H9 (cell line): ENCODE data around the gene ZNF17. TPM values are rescaled to one million over a fixed set of nuclear protein-coding genes. Genes with fewer than 3 reads are reported as not detected.
"Not testable (repeated sequence)": the region's sequence is repeated elsewhere in the genome, so short reads cannot be mapped to it uniquely, and the experiment has no call there.

Experiments used
- DNase-seq: peaks from one replicate; pipeline ENCODE4 v3.0.0-alpha.2; 2017
- H2AFZ ChIP-seq: one replicate; pipeline ENCODE4 v1.6.1; 2013; ENCODE audit warnings: mild to moderate bottlenecking, low read length, control low read depth, moderate library complexity
- H2AK5ac ChIP-seq: 2 replicates; pipeline ENCODE4 v1.6.1; 2013; ENCODE audit warnings: low read length, control low read depth, mixed read lengths; ENCODE audit not compliant: insufficient read length
- H2BK120ac ChIP-seq: one replicate; pipeline ENCODE4 v1.6.1; 2013; ENCODE audit warnings: low read depth, mild to moderate bottlenecking, low read length, control low read depth, inconsistent platforms; ENCODE audit not compliant: poor library complexity, severe bottlenecking
- H2BK12ac ChIP-seq: 2 replicates; pipeline ENCODE4 v1.6.1; 2013; ENCODE audit warnings: low read length, control low read depth, mixed read lengths, low read depth; ENCODE audit not compliant: insufficient read length
- H2BK15ac ChIP-seq: 2 replicates; pipeline ENCODE4 v1.6.1; 2013; ENCODE audit warnings: low read depth, low read length, control low read depth
- H2BK20ac ChIP-seq: one replicate; pipeline ENCODE4 v1.6.1; 2013; ENCODE audit warnings: low read depth, mild to moderate bottlenecking, low read length, control low read depth, inconsistent platforms; ENCODE audit not compliant: poor library complexity, severe bottlenecking
- H2BK5ac ChIP-seq: 2 replicates; pipeline ENCODE4 v1.6.1; 2013; ENCODE audit warnings: low read length, control low read depth, mixed read lengths; ENCODE audit not compliant: insufficient read length
- H3K14ac ChIP-seq: 2 replicates; pipeline ENCODE4 v1.6.1; 2013; ENCODE audit warnings: low read length, control low read depth; ENCODE audit not compliant: insufficient read depth
- H3K18ac ChIP-seq: 2 replicates; pipeline ENCODE4 v1.6.1; 2013; ENCODE audit warnings: low read depth, mild to moderate bottlenecking, mixed read lengths, low read length, control low read depth; ENCODE audit not compliant: insufficient read length
- H3K23ac ChIP-seq: 2 replicates; pipeline ENCODE4 v1.6.1; 2013; ENCODE audit warnings: low read length, control low read depth, mixed read lengths, low read depth; ENCODE audit not compliant: insufficient read length
- H3K23me2 ChIP-seq: 2 replicates; pipeline ENCODE4 v1.6.1; 2013; ENCODE audit warnings: low read depth, mild to moderate bottlenecking, mixed read lengths, low read length, control low read depth; ENCODE audit not compliant: insufficient read length, poor library complexity, severe bottlenecking
- H3K27ac ChIP-seq: 2 replicates; pipeline ENCODE4 v1.5.1; 2013; ENCODE audit warnings: low read length, control low read depth, mixed read lengths, low read depth; ENCODE audit not compliant: insufficient read length
- H3K27me3 ChIP-seq: 2 replicates; pipeline ENCODE4 v1.6.1; 2013; ENCODE audit warnings: low read length, control low read depth, inconsistent platforms; ENCODE audit not compliant: insufficient read depth
- H3K4ac ChIP-seq: 2 replicates; pipeline ENCODE4 v1.6.1; 2013; ENCODE audit warnings: low read depth, mild to moderate bottlenecking, control low read depth, inconsistent platforms, low read length, moderate library complexity
- H3K4me1 ChIP-seq: 2 replicates; pipeline ENCODE4 v1.6.1; 2013; ENCODE audit warnings: low read length, control low read depth, inconsistent platforms; ENCODE audit not compliant: insufficient read depth
- H3K4me2 ChIP-seq: 2 replicates; pipeline ENCODE4 v1.6.1; 2013; ENCODE audit warnings: low read length, control low read depth, mixed read lengths; ENCODE audit not compliant: insufficient read length, insufficient read depth
- H3K56ac ChIP-seq: 2 replicates; pipeline ENCODE4 v1.6.1; 2013; ENCODE audit warnings: low read depth, mild to moderate bottlenecking, mixed read lengths, low read length, control low read depth; ENCODE audit not compliant: insufficient read length
- H3K79me1 ChIP-seq: 2 replicates; pipeline ENCODE4 v1.6.1; 2013; ENCODE audit warnings: low read depth, mild to moderate bottlenecking, moderate library complexity, low read length, control low read depth, inconsistent platforms; ENCODE audit not compliant: insufficient read depth, poor library complexity, severe bottlenecking
- H3K79me2 ChIP-seq: 2 replicates; pipeline ENCODE4 v1.6.1; 2013; ENCODE audit warnings: low read length, control low read depth, inconsistent platforms; ENCODE audit not compliant: insufficient read depth
- H3K9ac ChIP-seq: 2 replicates; pipeline ENCODE4 v1.6.1; 2013; ENCODE audit warnings: low read length, control low read depth, mixed read lengths; ENCODE audit not compliant: insufficient read length; ENCODE audit errors: extremely low read depth
- H3K9me3 ChIP-seq: one replicate; pipeline ENCODE4 v1.6.1; 2013; ENCODE audit warnings: low read depth, low read length, inconsistent platforms; ENCODE audit not compliant: control insufficient read depth
- H3T11ph ChIP-seq: one replicate; pipeline ENCODE4 v1.6.1; 2013; ENCODE audit warnings: mild to moderate bottlenecking, low read length, control low read depth, inconsistent platforms
- H4K20me1 ChIP-seq: one replicate; pipeline ENCODE4 v1.6.1; 2013; ENCODE audit not compliant: control insufficient read depth, insufficient read length, insufficient read depth
- H4K5ac ChIP-seq: 2 replicates; pipeline ENCODE4 v1.6.1; 2013; ENCODE audit warnings: low read depth, mild to moderate bottlenecking, mixed read lengths, low read length, control low read depth; ENCODE audit not compliant: insufficient read length
- H4K8ac ChIP-seq: replicated peaks from 2 replicates; pipeline ENCODE4 v1.6.1; 2013; ENCODE audit warnings: low read length, control low read depth, mixed read lengths, low read depth; ENCODE audit not compliant: insufficient read length
- H4K91ac ChIP-seq: 2 replicates; pipeline ENCODE4 v1.6.1; 2013; ENCODE audit warnings: low read depth, mild to moderate bottlenecking, moderate library complexity, mixed read lengths, low read length, control low read depth; ENCODE audit not compliant: insufficient read length
- H3K27ac Mint-ChIP-seq, 3 experiments: 2 replicates in 2 of 3; 3 replicates in 1 of 3; pipeline ENCODE4 v1.8.0; 2020 to 2021; ENCODE audit warnings: mixed read lengths in 3 of 3, mild to moderate bottlenecking in 1 of 3, moderate library complexity in 1 of 3
- H3K27me3 Mint-ChIP-seq: 2 replicates; pipeline ENCODE4 v1.8.0; 2021; ENCODE audit warnings: low read depth, mild to moderate bottlenecking, moderate library complexity, mixed read lengths
- H3K36me3 Mint-ChIP-seq, 3 experiments: 2 replicates in 2 of 3; 3 replicates in 1 of 3; pipeline ENCODE4 v1.8.0; 2020 to 2021; ENCODE audit warnings: low read depth in 3 of 3, mixed read lengths in 3 of 3; ENCODE audit not compliant: insufficient read depth in 1 of 3
- H3K4me1 Mint-ChIP-seq, 2 experiments: 2 replicates each; pipeline ENCODE4 v1.8.0; 2020; ENCODE audit warnings: mixed read lengths in 2 of 2
- H3K4me3 Mint-ChIP-seq, 2 experiments: 2 replicates in 1 of 2; 3 replicates in 1 of 2; pipeline ENCODE4 v1.8.0; 2020 to 2021; ENCODE audit warnings: mild to moderate bottlenecking in 2 of 2, mixed read lengths in 2 of 2, moderate library complexity in 1 of 2
- H3K9me3 Mint-ChIP-seq, 2 experiments: 2 replicates in 1 of 2; 3 replicates in 1 of 2; pipeline ENCODE4 v1.8.0; 2020; ENCODE audit warnings: mild to moderate bottlenecking in 2 of 2, mixed read lengths in 2 of 2, moderate library complexity in 1 of 2
- WGBS: extraction: QIAGEN DNeasy Blood & Tissue Kit; methylation state at CpG from one replicate; pipeline ENCODE4 v1.1.7; 2013; ENCODE audit warnings: missing lambda C conversion rate, low lambda C conversion rate, mixed read lengths; ENCODE audit not compliant: insufficient read length; ENCODE audit errors: extremely low coverage; 5-methylcytosine and 5-hydroxymethylcytosine counted together
- total RNA-seq: library from RNA; stranded (reverse); gene quantifications from 2 replicates; pipeline ENCODE4 v1.2.1, GENCODE V29; 2021
- TF ChIP-seq, protein P1 (sequence below): fragments of 200-600 bp; sonication (generic); conservative IDR thresholded peaks from 3 replicates; pipeline ENCODE4 v1.8.0; 2021; ENCODE audit warnings: antibody characterized with exemption, mild to moderate bottlenecking

Gene ZNF17
- total RNA-seq, 1 experiment from 2014 or later = 16.3 TPM

DNA sequence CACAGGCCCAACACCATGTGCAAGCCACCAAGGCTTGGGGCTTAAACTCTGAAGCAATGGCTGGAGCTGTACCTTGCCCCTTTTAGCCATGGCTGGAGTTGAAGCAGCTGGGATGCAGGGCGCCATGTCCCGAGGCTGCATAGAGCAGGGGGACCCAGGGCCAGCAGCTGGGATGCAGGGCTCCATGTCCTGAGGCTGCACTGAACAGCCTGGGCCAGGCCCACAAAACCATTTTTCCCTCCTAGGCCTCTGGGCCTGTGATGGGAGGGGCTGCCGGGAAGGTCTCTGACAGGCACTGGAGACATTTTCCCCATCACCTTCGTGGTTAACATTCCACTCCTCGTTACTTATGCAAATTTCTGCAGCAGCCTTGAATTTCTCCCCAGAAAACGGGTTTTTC lies 36.8 kb upstream of the ZNF17 start:
- Mint-ChIP-seq H3K4me3 (no peak overlapping the region), H3K36me3 (peaks cover 60 to 72% (median 68%) of the 10 kb centered on the region in 3 experiments), H3K9me3 (peaks cover 46 to 55% of the 10 kb centered on the region in 2 experiments), H3K4me1 (no peaks in the 10 kb centered on the region), H3K27me3 (no peaks in the 10 kb centered on the region; the same call in 1 of the 2 replicates), H3K27ac (no peak overlapping the region)
- Histone ChIP-seq H4K8ac (no peak overlapping the region), H3K9ac (no peak overlapping the region), H2BK120ac (no peak overlapping the region), H3T11ph (no peak overlapping the region), H2AK5ac (no peak overlapping the region), H3K14ac (no peak overlapping the region), H3K23ac (no peak overlapping the region), H3K56ac (no peak overlapping the region), H3K79me2 (no peaks in the 10 kb centered on the region), H2BK12ac (no peak overlapping the region), H3K27ac (no peak overlapping the region), H3K4ac (no peak overlapping the region), H2BK5ac (no peak overlapping the region), H2BK15ac (no peak overlapping the region), H3K4me1 (no peaks in the 10 kb centered on the region), H3K4me2 (no peak overlapping the region), H3K79me1 (no peaks in the 10 kb centered on the region), H4K20me1 (no peaks in the 10 kb centered on the region), H2BK20ac (no peak overlapping the region), H3K9me3 (peaks cover 31% of the 10 kb centered on the region), H2AFZ (no peak overlapping the region), H3K27me3 (no peaks in the 10 kb centered on the region), H4K91ac (no peak overlapping the region), H4K5ac (no peak overlapping the region), H3K18ac (no peak overlapping the region), H3K23me2 (no peaks in the 10 kb centered on the region)
- TF ChIP-seq, protein P1, sequence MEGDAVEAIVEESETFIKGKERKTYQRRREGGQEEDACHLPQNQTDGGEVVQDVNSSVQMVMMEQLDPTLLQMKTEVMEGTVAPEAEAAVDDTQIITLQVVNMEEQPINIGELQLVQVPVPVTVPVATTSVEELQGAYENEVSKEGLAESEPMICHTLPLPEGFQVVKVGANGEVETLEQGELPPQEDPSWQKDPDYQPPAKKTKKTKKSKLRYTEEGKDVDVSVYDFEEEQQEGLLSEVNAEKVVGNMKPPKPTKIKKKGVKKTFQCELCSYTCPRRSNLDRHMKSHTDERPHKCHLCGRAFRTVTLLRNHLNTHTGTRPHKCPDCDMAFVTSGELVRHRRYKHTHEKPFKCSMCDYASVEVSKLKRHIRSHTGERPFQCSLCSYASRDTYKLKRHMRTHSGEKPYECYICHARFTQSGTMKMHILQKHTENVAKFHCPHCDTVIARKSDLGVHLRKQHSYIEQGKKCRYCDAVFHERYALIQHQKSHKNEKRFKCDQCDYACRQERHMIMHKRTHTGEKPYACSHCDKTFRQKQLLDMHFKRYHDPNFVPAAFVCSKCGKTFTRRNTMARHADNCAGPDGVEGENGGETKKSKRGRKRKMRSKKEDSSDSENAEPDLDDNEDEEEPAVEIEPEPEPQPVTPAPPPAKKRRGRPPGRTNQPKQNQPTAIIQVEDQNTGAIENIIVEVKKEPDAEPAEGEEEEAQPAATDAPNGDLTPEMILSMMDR = no peak
- no CpG with 5 or more reads among the region's 6 CpGs for WGBS
- DNase-seq = no peak

- H3K23me2 ChIP-seq, H3K27me3 ChIP-seq, H3K23ac ChIP-seq, H2BK12ac ChIP-seq, H2AFZ ChIP-seq, H3K4me1 Mint-ChIP-seq, H3K18ac ChIP-seq, H3T11ph ChIP-seq, H3K4me2 ChIP-seq, H2BK120ac ChIP-seq, H3K4ac ChIP-seq, H4K20me1 ChIP-seq, H2BK20ac ChIP-seq, H2BK5ac ChIP-seq, H3K79me1 ChIP-seq, H4K5ac ChIP-seq, H3K4me1 ChIP-seq, H3K14ac ChIP-seq, H3K27me3 Mint-ChIP-seq, H4K8ac ChIP-seq, DNase-seq, H3K56ac ChIP-seq, H4K91ac ChIP-seq, H3K9ac ChIP-seq, H3K79me2 ChIP-seq, H3K27ac Mint-ChIP-seq, H3K27ac ChIP-seq, H3K4me3 Mint-ChIP-seq, H2AK5ac ChIP-seq, H2BK15ac ChIP-seq: not testable (repeated sequence)
- peaks cover 58 to 72% (median 70%) of the 10 kb centered on the region in 3 experiments for H3K36me3 Mint-ChIP-seq
- WGBS = no CpG with 5 or more reads among the region's 2 CpGs
- H3K9me3 ChIP-seq = peaks cover 31% of the 10 kb centered on the region
- peaks cover 49 to 58% of the 10 kb centered on the region in 2 experiments for H3K9me3 Mint-ChIP-seq
These were observed 36.3 kb upstream of the ZNF17 start for GRCh38 chr19:57374647-57375046.
